Hepatocyte (in vitro differentiated cells): ENCODE results near the gene OGDHL. TPM values are rescaled to one million over a fixed set of nuclear protein-coding genes. Genes with fewer than 3 reads are reported as not detected.

Experiments used
- DNase-seq: peaks from one replicate; pipeline ENCODE4 v3.0.0-alpha.2; 2016; ENCODE audit warnings: low spot score
- H2AFZ ChIP-seq: fragments of 200-600 bp; sonication (generic); 2 replicates; pipeline ENCODE4 v1.6.0; 2016; ENCODE audit warnings: antibody characterized with exemption, mild to moderate bottlenecking
- H3K27ac ChIP-seq: fragments of 200-600 bp; sonication (generic); 2 replicates; pipeline ENCODE4 v1.5.1; 2016; ENCODE audit warnings: mild to moderate bottlenecking
- H3K27me3 ChIP-seq: fragments of 200-600 bp; sonication (generic); 2 replicates; pipeline ENCODE4 v1.6.1; 2016
- H3K36me3 ChIP-seq: fragments of 200-600 bp; sonication (generic); replicated peaks from 2 replicates; pipeline ENCODE4 v1.5.1; 2016; ENCODE audit warnings: low read depth; ENCODE audit not compliant: insufficient read depth
- H3K4me1 ChIP-seq: fragments of 200-600 bp; sonication (generic); 2 replicates; pipeline ENCODE4 v1.5.1; 2016; ENCODE audit warnings: mild to moderate bottlenecking, moderate library complexity; ENCODE audit not compliant: insufficient read depth
- H3K4me2 ChIP-seq: fragments of 200-600 bp; sonication (generic); 2 replicates; pipeline ENCODE4 v1.6.0; 2016
- H3K4me3 ChIP-seq: fragments of 200-600 bp; sonication (generic); 2 replicates; pipeline ENCODE4 v1.5.1; 2016; ENCODE audit warnings: mild to moderate bottlenecking
- H3K79me2 ChIP-seq: fragments of 200-600 bp; sonication (generic); 2 replicates; pipeline ENCODE4 v1.6.0; 2017; ENCODE audit warnings: mild to moderate bottlenecking
- H3K9me2 ChIP-seq: fragments of 200-600 bp; sonication (generic); replicated peaks from 2 replicates; pipeline ENCODE4 v1.6.0; 2017; ENCODE audit warnings: mild to moderate bottlenecking; ENCODE audit not compliant: insufficient read depth
- H3K9me3 ChIP-seq: fragments of 200-600 bp; sonication (generic); 2 replicates; pipeline ENCODE4 v1.5.1; 2016; ENCODE audit warnings: low read depth, mild to moderate bottlenecking
- H4K20me1 ChIP-seq: fragments of 200-600 bp; sonication (generic); 2 replicates; pipeline ENCODE4 v1.6.0; 2016; ENCODE audit warnings: mild to moderate bottlenecking; ENCODE audit not compliant: insufficient read depth, poor library complexity, severe bottlenecking
- EZH2 ChIP-seq: fragments of 200-600 bp; sonication (generic); IDR thresholded peaks from 2 replicates; pipeline ENCODE4 v1.6.1; 2016; ENCODE audit warnings: antibody characterized with exemption, mild to moderate bottlenecking, borderline replicate concordance
- EZH2phosphoT487 ChIP-seq: fragments of 200-600 bp; sonication (generic); IDR thresholded peaks from one replicate; pipeline ENCODE4 v1.6.1; 2018; ENCODE audit warnings: antibody characterized with exemption, mild to moderate bottlenecking, low read depth, moderate library complexity; ENCODE audit not compliant: unreplicated experiment, severe bottlenecking
- WGBS: methylation state at CpG from one replicate; pipeline ENCODE4 v1.1.6; 2016; ENCODE audit warnings: low lambda C conversion rate; ENCODE audit errors: missing lambda C conversion rate; 5-methylcytosine and 5-hydroxymethylcytosine counted together
- polyA plus RNA-seq: library from polyadenylated mRNA; unstranded; fragments of >200 nt; fragmentation: Nextera tagmentation; extraction: Ambion mirVana; gene quantifications from 2 replicates; pipeline ENCODE4 v1.2.1, GENCODE V29; 2016
- total RNA-seq: library from RNA; depleted of rRNA; stranded (reverse); fragments of >200 nt; gene quantifications from 2 replicates; pipeline ENCODE4 v1.2.3, GENCODE V29; 2014
- TF ChIP-seq, protein P1 (sequence below): fragments of 200-600 bp; sonication (generic); IDR thresholded peaks from 2 replicates; pipeline ENCODE4 v1.5.1; 2016; ENCODE audit warnings: antibody characterized with exemption, mild to moderate bottlenecking; ENCODE audit not compliant: poor library complexity

OGDHL gene
- total and polyA plus RNA-seq, 2 experiments from 2014 or later: 9.3 to 12.9 TPM

GRCh38 chr10:49689882-49690510 is 72.1 kb downstream of the OGDHL start:
- Histone ChIP-seq H3K9me2 (no peaks in the 10 kb centered on the region), H3K4me1 (peaks cover 4% of the 10 kb centered on the region), H4K20me1 (no peaks in the 10 kb centered on the region)

GRCh38 chr10:49688920-49689319 is 73.2 kb downstream of the OGDHL start:
- Histone ChIP-seq H3K27me3 (peaks cover 41% of the 10 kb centered on the region), H3K36me3 (no peaks in the 10 kb centered on the region), H2AFZ (no peak overlapping the region), H3K9me3 (no peaks in the 10 kb centered on the region), H3K4me1 (peaks cover 4% of the 10 kb centered on the region), H3K4me2 (no peak overlapping the region), H3K9me2 (no peaks in the 10 kb centered on the region), H3K4me3 (no peak overlapping the region), H3K79me2 (no peaks in the 10 kb centered on the region), H4K20me1 (no peaks in the 10 kb centered on the region), H3K27ac (no peak overlapping the region)
- TF ChIP-seq EZH2phosphoT487: no peak
- no peak for TF ChIP-seq EZH2
- TF ChIP-seq, protein P1, sequence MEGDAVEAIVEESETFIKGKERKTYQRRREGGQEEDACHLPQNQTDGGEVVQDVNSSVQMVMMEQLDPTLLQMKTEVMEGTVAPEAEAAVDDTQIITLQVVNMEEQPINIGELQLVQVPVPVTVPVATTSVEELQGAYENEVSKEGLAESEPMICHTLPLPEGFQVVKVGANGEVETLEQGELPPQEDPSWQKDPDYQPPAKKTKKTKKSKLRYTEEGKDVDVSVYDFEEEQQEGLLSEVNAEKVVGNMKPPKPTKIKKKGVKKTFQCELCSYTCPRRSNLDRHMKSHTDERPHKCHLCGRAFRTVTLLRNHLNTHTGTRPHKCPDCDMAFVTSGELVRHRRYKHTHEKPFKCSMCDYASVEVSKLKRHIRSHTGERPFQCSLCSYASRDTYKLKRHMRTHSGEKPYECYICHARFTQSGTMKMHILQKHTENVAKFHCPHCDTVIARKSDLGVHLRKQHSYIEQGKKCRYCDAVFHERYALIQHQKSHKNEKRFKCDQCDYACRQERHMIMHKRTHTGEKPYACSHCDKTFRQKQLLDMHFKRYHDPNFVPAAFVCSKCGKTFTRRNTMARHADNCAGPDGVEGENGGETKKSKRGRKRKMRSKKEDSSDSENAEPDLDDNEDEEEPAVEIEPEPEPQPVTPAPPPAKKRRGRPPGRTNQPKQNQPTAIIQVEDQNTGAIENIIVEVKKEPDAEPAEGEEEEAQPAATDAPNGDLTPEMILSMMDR: no peak
- WGBS: 36% methylated on average over 7 of the region's 7 CpGs
- DNase-seq: no peak

More at GRCh38 chr10:49689882-49690510, 72.1 kb downstream of the OGDHL start:
- no peak for DNase-seq
- WGBS: 31% methylated on average over 12 of the region's 12 CpGs
- Histone ChIP-seq H3K79me2 (no peaks in the 10 kb centered on the region), H3K9me3 (no peaks in the 10 kb centered on the region), H3K27me3 (peaks cover 46% of the 10 kb centered on the region), H3K4me2 (no peak overlapping the region), H3K4me3 (no peak overlapping the region), H3K27ac (no peak overlapping the region), H3K36me3 (no peaks in the 10 kb centered on the region), H2AFZ (no peak overlapping the region)
- no peak for TF ChIP-seq EZH2
- no peak for TF ChIP-seq EZH2phosphoT487
- TF ChIP-seq, protein P1: no peak

- Histone ChIP-seq H3K4me2 (no peak overlapping the region), H3K79me2 (no peaks in the 10 kb centered on the region), H2AFZ (no peak overlapping the region), H3K36me3 (no peaks in the 10 kb centered on the region), H4K20me1 (no peaks in the 10 kb centered on the region), H3K27ac (no peak overlapping the region), H3K4me3 (no peak overlapping the region), H3K9me3 (no peaks in the 10 kb centered on the region), H3K27me3 (peaks cover 41% of the 10 kb centered on the region), H3K9me2 (no peaks in the 10 kb centered on the region), H3K4me1 (peaks cover 4% of the 10 kb centered on the region)
- TF ChIP-seq EZH2 (no peak), EZH2phosphoT487 (no peak)
- TF ChIP-seq, protein P1: no peak
- DNase-seq: peak; percentile 20
- WGBS: 27% methylated on average over 8 of the region's 8 CpGs
These were observed 73.8 kb downstream of the OGDHL start for GRCh38 chr10:49688261-49688846.
